ENCODE measurements around the gene GPATCH3.
A peak's percentile ranks its signal among the peaks of the same experiment; 100 is the strongest.

GPATCH3 gene

GRCh38 chr1:26900815-26901511, 696 bp upstream of the GPATCH3 start:
- no peak for DNase-seq (ENCODE audit: extremely low read depth, low read depth)
- no peak for TF ChIP-seq CTCF (IDR thresholded peaks at IDR 0.05; ENCODE audit: low read depth, low read length)

- TF ChIP-seq CTCF (IDR thresholded peaks at IDR 0.05; ENCODE audit: low read depth, low read length), result no peak
- DNase-seq (ENCODE audit: extremely low read depth, low read depth), result no peak
Measured at GRCh38 chr1:26897351-26897750, 2.9 kb downstream of the GPATCH3 start.

- no peak for TF ChIP-seq CTCF (IDR thresholded peaks at IDR 0.05; ENCODE audit: low read depth, low read length)
- DNase-seq (ENCODE audit: extremely low read depth, low read depth), result no peak
Measured at GRCh38 chr1:26894263-26894662, 6.0 kb downstream of the GPATCH3 start.

GRCh38 chr1:26890467-26890796, 9.8 kb downstream of the GPATCH3 start:
- DNase-seq (ENCODE audit: extremely low read depth, low read depth), result no peak
- TF ChIP-seq CTCF (IDR thresholded peaks at IDR 0.05; ENCODE audit: low read depth, low read length), result no peak

GRCh38 chr1:26889551-26890466, 10.5 kb downstream of the GPATCH3 start, which contains the start of gene GPN2:
TSS of gene GPN2 (minus strand) at chr1:26890283. CDS start at chr1:26890096, 187 bp downstream.
- no peak for DNase-seq (ENCODE audit: extremely low read depth, low read depth)
- TF ChIP-seq CTCF (IDR thresholded peaks at IDR 0.05; ENCODE audit: low read depth, low read length), result no peak

- TF ChIP-seq CTCF (IDR thresholded peaks at IDR 0.05; ENCODE audit: low read depth, low read length), result no peak
- DNase-seq (ENCODE audit: extremely low read depth, low read depth), result no peak
Measured at GRCh38 chr1:26888231-26888630, 12.0 kb downstream of the GPATCH3 start.

- DNase-seq (ENCODE audit: extremely low read depth, low read depth), result no peak
- peak; percentile 46 for TF ChIP-seq CTCF (IDR thresholded peaks at IDR 0.05; ENCODE audit: low read depth, low read length)
Measured at GRCh38 chr1:26887125-26887524, 13.1 kb downstream of the GPATCH3 start.
